ENCODE measurements around the gene CDKN1C.

CDKN1C gene

GRCh38 chr11:2848497-2848896 is 37.1 kb downstream of the CDKN1C start:
- no peak for DNase-seq (ENCODE audit: low read depth in 2 of 2, low spot score in 1 of 2)

- DNase-seq (ENCODE audit: low read depth in 2 of 2, low spot score in 1 of 2) = no peak
Observed at GRCh38 chr11:2847561-2847960, 38.0 kb downstream of the CDKN1C start.

- DNase-seq (ENCODE audit: low read depth in 2 of 2, low spot score in 1 of 2) = no peak
Observed at GRCh38 chr11:2846470-2846869, 39.1 kb downstream of the CDKN1C start.

- no peak for DNase-seq (ENCODE audit: low read depth in 2 of 2, low spot score in 1 of 2)
Observed at GRCh38 chr11:2846056-2846455, 39.5 kb downstream of the CDKN1C start.

- no peak for DNase-seq (ENCODE audit: low read depth in 2 of 2, low spot score in 1 of 2)
Observed at GRCh38 chr11:2844996-2845395, 40.6 kb downstream of the CDKN1C start.

- DNase-seq (ENCODE audit: low read depth in 2 of 2, low spot score in 1 of 2) = no peak
Observed at GRCh38 chr11:2844116-2844842, 41.3 kb downstream of the CDKN1C start.

GRCh38 chr11:2843551-2843950 is 42.0 kb downstream of the CDKN1C start:
- DNase-seq (ENCODE audit: low read depth in 2 of 2, low spot score in 1 of 2) = no peak

- no peak for DNase-seq (ENCODE audit: low read depth in 2 of 2, low spot score in 1 of 2)
Observed at GRCh38 chr11:2842876-2843275, 42.7 kb downstream of the CDKN1C start.

GRCh38 chr11:2841411-2842190 is 44.0 kb downstream of the CDKN1C start:
- no peak for DNase-seq (ENCODE audit: low read depth in 2 of 2, low spot score in 1 of 2)

GRCh38 chr11:2839395-2839943 is 46.1 kb downstream of the CDKN1C start:
- DNase-seq (ENCODE audit: low read depth in 2 of 2, low spot score in 1 of 2) = no peak

- no peak for DNase-seq (ENCODE audit: low read depth in 2 of 2, low spot score in 1 of 2)
Observed at GRCh38 chr11:2838676-2839294, 46.8 kb downstream of the CDKN1C start.

GRCh38 chr11:2838091-2838490 is 47.5 kb downstream of the CDKN1C start:
- no peak for DNase-seq (ENCODE audit: low read depth in 2 of 2, low spot score in 1 of 2)

GRCh38 chr11:2837651-2838050 is 47.9 kb downstream of the CDKN1C start:
- DNase-seq (ENCODE audit: low read depth in 2 of 2, low spot score in 1 of 2) = no peak

GRCh38 chr11:2837096-2837601 is 48.4 kb downstream of the CDKN1C start:
- DNase-seq (ENCODE audit: low read depth in 2 of 2, low spot score in 1 of 2) = no peak

GRCh38 chr11:2836315-2837095 is 49.1 kb downstream of the CDKN1C start:
- no peak for DNase-seq (ENCODE audit: low read depth in 2 of 2, low spot score in 1 of 2)

- no peak for DNase-seq (ENCODE audit: low read depth in 2 of 2, low spot score in 1 of 2)
Observed at GRCh38 chr11:2835751-2836150, 49.8 kb downstream of the CDKN1C start.

GRCh38 chr11:2835296-2835695 is 50.3 kb downstream of the CDKN1C start:
- no peak for DNase-seq (ENCODE audit: low read depth in 2 of 2, low spot score in 1 of 2)

GRCh38 chr11:2834503-2835273 is 50.9 kb downstream of the CDKN1C start:
- DNase-seq (ENCODE audit: low read depth in 2 of 2, low spot score in 1 of 2) = no peak

GRCh38 chr11:2833716-2834502 is 51.7 kb downstream of the CDKN1C start:
- DNase-seq (ENCODE audit: low read depth in 2 of 2, low spot score in 1 of 2) = no peak

Data from stimulated activated CD8-positive, alpha-beta memory T cell treated with anti-CD3 and anti-CD28 coated beads, Interleukin-4, amount 100 ng/mL, for 4 hours (primary cell).